IPS-18a (cell line): ENCODE results near the gene OSBPL1A.

ENCODE experiments used
- H3K27ac ChIP-seq: one replicate; pipeline ENCODE4 v1.5.1; 2013; ENCODE audit warnings: low read length
- H3K27me3 ChIP-seq: one replicate; pipeline ENCODE4 v1.6.1; 2013; ENCODE audit warnings: mild to moderate bottlenecking, low read length; ENCODE audit not compliant: control insufficient read depth, insufficient read depth
- H3K36me3 ChIP-seq: one replicate; pipeline ENCODE4 v1.6.1; 2013; ENCODE audit warnings: low read depth, low read length; ENCODE audit not compliant: control insufficient read depth
- H3K4me1 ChIP-seq: one replicate; pipeline ENCODE4 v1.6.1; 2013; ENCODE audit warnings: low read depth, low read length; ENCODE audit not compliant: control insufficient read depth
- H3K4me3 ChIP-seq: one replicate; pipeline ENCODE4 v1.5.1; 2013; ENCODE audit warnings: low read length
- H3K9ac ChIP-seq: one replicate; pipeline ENCODE4 v1.6.1; 2013; ENCODE audit warnings: mild to moderate bottlenecking, low read length, moderate library complexity
- H3K9me3 ChIP-seq: one replicate; pipeline ENCODE4 v1.6.1; 2013; ENCODE audit warnings: low read depth, low read length; ENCODE audit not compliant: control insufficient read depth

OSBPL1A gene

GRCh38 chr18:24209558-24209957, 188.1 kb downstream of the OSBPL1A start:
- H3K27ac ChIP-seq, result no peak overlapping the region
- H3K27me3 ChIP-seq, result no peaks in the 10 kb centered on the region
- H3K4me3 ChIP-seq, result no peak overlapping the region
- no peaks in the 10 kb centered on the region for H3K36me3 ChIP-seq
- peaks cover 20% of the 10 kb centered on the region for H3K4me1 ChIP-seq
- no peaks in the 10 kb centered on the region for H3K9me3 ChIP-seq
- H3K9ac ChIP-seq, result no peak overlapping the region

DNA sequence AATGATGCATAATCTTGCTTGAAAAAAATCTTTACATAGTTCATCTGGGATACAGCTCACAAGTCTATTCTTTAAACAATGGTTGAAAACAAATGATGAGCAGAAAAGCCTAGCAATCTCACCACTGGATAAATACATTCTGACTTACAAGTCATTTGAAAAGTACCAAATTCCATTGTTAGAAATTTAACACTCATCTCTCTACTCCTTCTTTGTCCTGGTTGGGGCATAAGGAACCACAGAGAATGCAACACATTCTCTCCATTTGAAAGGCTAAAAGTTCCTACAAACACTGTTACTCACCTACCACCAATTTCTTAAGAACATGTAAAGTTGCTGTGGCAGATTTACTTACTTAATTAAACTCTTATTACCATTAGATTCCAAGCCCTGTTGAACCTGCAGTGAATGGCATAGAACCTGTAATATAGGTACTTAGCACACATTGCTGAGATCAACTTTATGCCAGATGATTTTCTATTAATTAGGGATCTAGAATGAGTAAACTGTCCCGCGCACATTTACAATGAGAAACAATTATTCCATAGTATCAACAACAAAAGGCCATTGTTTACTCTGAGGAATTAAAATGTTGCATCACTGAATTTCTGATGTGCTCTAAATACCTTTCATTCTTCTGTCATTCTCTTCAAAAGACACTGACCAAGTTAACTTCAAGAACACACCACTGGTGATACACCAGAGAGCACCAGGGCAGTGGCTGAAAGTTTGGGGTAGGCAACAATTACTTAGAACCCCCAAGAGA, 189.2 kb downstream of the OSBPL1A start:
- no peak overlapping the region for H3K4me3 ChIP-seq
- no peaks in the 10 kb centered on the region for H3K36me3 ChIP-seq
- no peaks in the 10 kb centered on the region for H3K27me3 ChIP-seq
- H3K27ac ChIP-seq, result no peak overlapping the region
- H3K4me1 ChIP-seq, result peaks cover 10% of the 10 kb centered on the region
- H3K9ac ChIP-seq, result no peak overlapping the region
- H3K9me3 ChIP-seq, result no peaks in the 10 kb centered on the region

DNA sequence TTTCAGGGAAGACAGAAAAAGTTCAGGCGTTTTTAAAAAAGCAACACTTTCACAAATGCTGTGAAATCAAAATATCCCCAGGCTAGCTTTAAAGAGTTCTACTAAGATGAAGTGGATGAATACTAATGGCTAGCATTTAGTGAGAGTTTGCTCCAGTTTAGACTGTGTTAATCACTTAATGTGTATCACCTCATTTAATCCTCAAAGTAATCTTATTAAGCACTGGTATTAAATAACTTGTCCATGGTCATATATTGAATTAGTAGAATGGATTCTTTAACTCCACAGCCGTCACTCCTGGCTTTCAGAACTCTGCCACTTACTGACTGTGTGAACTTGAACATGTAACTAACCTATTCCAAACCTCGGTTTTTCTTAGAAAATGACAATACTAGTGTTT, 192.7 kb downstream of the OSBPL1A start:
- Histone ChIP-seq H3K27me3 (no peaks in the 10 kb centered on the region), H3K9ac (no peak overlapping the region), H3K36me3 (no peaks in the 10 kb centered on the region), H3K9me3 (no peaks in the 10 kb centered on the region), H3K27ac (no peak overlapping the region), H3K4me3 (no peak overlapping the region), H3K4me1 (peaks cover 10% of the 10 kb centered on the region)

DNA sequence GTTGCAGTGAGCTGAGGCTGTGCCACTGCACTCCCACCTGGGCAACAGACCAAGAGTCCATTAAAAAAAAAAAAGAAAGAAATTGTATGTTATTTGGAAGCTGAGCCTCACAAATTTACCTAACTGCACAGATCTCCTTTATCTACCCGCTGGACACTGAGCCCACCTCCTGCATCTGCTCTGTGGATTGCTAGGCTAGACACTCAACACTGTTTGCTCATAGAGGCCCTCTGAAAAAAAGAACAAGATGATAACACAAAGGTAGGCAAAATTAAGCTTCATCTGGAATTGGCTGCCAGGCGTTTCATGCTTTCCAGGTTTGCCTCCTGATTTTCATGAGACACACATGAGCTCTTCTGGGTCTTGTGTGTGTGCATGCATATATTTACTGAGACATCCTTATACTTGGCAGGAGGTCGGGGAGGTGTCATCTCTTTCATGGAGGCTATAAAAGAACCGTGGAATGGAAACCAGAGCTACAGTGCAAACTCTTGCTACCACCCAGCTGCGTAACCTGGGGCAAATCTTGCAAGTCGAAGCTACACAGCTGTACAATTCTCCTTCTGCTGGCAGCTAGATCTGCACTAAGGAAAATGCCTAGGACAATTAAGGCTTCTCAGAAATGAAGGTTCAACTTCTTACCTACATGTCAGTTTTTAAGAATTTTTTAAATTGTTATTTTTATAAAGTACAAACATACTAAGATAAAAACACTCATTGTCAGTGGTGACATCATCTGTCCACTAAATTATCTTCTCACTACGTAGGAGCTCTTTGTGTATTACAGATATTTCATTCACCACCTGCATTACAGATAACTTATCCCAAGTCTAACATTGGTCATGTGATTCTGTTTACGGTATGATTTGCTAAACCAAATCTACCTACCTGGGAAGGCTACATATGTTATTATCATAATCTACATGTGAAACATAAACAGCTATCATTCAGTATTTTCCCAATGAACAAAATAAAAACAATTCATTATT, 195.6 kb downstream of the OSBPL1A start:
- Histone ChIP-seq H3K4me3 (no peak overlapping the region), H3K4me1 (no peaks in the 10 kb centered on the region), H3K27me3 (no peaks in the 10 kb centered on the region), H3K27ac (no peak overlapping the region), H3K9ac (no peak overlapping the region), H3K9me3 (no peaks in the 10 kb centered on the region), H3K36me3 (no peaks in the 10 kb centered on the region)

DNA sequence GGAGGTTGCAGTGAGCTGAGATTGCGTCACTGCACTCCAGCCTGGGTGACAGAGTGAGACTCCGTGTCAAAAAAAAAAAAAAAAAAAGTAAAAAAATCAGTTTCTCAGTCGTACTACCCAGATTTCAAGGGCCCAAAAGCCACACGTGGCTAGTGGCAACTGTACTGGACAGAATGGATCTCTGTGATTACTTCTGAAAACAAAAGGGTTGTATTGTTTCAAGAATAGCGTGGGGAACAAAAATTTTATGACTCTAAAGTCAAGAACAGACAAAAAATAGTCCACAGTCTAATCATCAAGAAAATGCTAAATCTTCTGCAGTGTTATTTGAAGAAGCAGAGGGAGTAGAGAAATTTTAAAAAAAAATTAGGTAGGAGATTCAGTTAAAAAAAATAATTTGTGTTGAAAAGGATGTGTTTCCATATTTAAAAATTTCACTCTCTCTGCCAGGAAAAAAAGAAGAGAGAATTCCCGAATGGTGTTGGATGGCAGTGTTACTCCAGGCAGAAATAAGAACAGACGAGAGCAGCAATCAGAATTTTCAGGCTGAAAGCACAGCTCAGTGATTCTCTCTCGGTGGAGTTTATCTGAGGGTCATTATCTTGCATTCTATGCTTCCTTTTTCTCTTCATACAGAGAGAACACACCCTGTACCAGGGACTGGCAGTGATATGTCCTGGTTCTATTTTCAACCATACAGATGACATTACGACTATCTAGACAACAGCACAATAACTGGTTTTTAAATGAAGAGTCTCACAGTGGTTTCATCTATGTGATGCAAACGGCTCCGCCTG, 196.9 kb downstream of the OSBPL1A start:
- H3K36me3 ChIP-seq, result no peaks in the 10 kb centered on the region

GRCh38 chr18:24199372-24199962, 198.2 kb downstream of the OSBPL1A start:
- peaks cover 3% of the 10 kb centered on the region for H3K36me3 ChIP-seq
- no peak overlapping the region for H3K4me3 ChIP-seq
- H3K9me3 ChIP-seq, result no peaks in the 10 kb centered on the region
- no peaks in the 10 kb centered on the region for H3K4me1 ChIP-seq
- no peak overlapping the region for H3K27ac ChIP-seq
- H3K9ac ChIP-seq, result no peak overlapping the region
- H3K27me3 ChIP-seq, result no peaks in the 10 kb centered on the region

More for the DNA sequence above, 196.9 kb downstream of the OSBPL1A start:
- Histone ChIP-seq H3K4me1 (no peaks in the 10 kb centered on the region), H3K27me3 (no peaks in the 10 kb centered on the region), H3K9ac (no peak overlapping the region), H3K9me3 (no peaks in the 10 kb centered on the region), H3K27ac (no peak overlapping the region), H3K4me3 (no peak overlapping the region)

GRCh38 chr18:24198461-24198860, 199.2 kb downstream of the OSBPL1A start:
- no peaks in the 10 kb centered on the region for H3K4me1 ChIP-seq
- H3K9ac ChIP-seq, result no peak overlapping the region
- H3K27ac ChIP-seq, result no peak overlapping the region
- no peaks in the 10 kb centered on the region for H3K9me3 ChIP-seq
- H3K36me3 ChIP-seq, result peaks cover 3% of the 10 kb centered on the region
- H3K27me3 ChIP-seq, result no peaks in the 10 kb centered on the region
- H3K4me3 ChIP-seq, result no peak overlapping the region

DNA sequence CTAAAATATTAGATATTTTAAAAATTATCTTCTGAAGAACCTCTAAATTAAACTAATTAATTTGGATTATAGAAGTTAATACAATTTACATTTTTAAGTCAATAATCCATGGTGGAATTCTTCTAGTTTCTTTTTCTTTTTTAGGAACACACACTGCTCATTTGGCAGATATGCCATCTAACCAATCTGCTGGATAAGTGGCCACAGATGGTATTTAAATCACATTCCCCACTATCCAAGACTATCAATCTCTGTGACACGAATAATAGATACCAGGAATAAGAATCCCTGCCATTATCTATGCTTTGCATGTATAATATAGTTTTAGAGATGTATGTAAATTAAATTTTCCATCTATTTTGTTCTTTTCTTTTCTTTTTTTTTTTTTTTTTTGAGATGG, 200.2 kb downstream of the OSBPL1A start:
- Histone ChIP-seq H3K4me3 (no peak overlapping the region), H3K9me3 (no peaks in the 10 kb centered on the region), H3K36me3 (peaks cover 3% of the 10 kb centered on the region), H3K9ac (no peak overlapping the region), H3K27ac (no peak overlapping the region), H3K4me1 (no peaks in the 10 kb centered on the region), H3K27me3 (no peaks in the 10 kb centered on the region)

DNA sequence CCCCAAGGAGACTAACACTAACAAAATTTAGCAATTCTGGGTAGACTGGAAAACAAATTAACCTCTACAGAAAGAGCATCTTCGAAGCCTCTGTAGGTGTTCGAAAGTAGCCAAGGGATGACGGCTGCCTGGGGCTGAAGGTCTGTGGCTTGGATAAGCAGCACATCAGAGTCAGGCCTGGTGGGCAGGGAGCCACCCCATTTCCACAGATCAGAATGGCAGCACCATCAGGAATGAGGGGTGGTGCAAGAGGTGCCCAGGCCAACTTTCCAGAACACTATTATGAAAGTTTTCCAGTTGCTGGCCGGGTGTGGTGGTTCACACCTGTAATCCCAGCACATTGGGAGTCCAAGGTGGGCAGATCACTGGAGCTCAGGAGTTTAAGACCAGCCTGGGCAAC, 200.9 kb downstream of the OSBPL1A start:
- no peaks in the 10 kb centered on the region for H3K27me3 ChIP-seq
- no peak overlapping the region for H3K9ac ChIP-seq
- no peaks in the 10 kb centered on the region for H3K4me1 ChIP-seq
- H3K27ac ChIP-seq, result no peak overlapping the region
- H3K36me3 ChIP-seq, result peaks cover 3% of the 10 kb centered on the region
- H3K4me3 ChIP-seq, result no peak overlapping the region
- H3K9me3 ChIP-seq, result no peaks in the 10 kb centered on the region

DNA sequence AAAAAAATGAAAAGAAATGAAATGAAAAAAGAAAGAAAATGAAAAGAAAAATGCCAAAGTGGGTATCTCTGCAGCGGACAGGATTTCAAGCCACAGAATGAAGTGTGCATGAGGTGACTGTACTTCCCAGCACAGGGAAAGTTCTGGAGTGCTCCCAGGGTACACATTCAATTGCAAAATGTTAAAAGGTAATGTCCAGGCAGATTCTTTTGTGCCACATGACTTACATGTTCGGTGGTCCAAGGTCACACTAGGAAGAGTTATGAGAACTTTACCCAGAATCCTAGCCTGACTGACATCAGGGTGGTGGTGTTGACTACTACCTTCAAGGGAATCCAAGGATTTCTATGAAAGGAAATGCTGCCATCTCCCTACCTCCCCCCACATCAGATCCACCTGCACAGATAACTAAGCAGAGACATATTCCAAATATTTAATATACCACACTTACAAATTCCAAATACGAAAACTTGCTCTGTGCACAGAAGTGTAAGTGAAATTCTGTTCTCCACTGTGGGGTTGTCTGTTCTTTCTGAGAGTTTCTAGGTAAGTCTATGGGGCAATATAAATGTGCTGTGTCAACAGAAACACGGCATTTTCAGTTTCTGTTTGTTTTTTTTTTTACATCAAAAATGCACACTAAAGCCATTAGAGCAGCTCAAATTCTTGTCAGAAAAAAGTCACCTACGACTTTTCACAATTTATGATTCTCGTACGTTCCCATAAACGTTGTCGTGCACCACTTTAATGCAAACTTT, 202.1 kb downstream of the OSBPL1A start:
- H3K9ac ChIP-seq, result no peak overlapping the region
- no peak overlapping the region for H3K4me3 ChIP-seq

More for the DNA sequence above, 202.1 kb downstream of the OSBPL1A start:
- no peaks in the 10 kb centered on the region for H3K9me3 ChIP-seq
- peaks cover 3% of the 10 kb centered on the region for H3K36me3 ChIP-seq
- no peaks in the 10 kb centered on the region for H3K27me3 ChIP-seq
- H3K27ac ChIP-seq, result no peak overlapping the region
- H3K4me1 ChIP-seq, result peaks cover 3% of the 10 kb centered on the region
